Calu3 (cell line): ENCODE data around the gene LAMP1. TPM values are rescaled to one million over a fixed set of nuclear protein-coding genes. Genes with fewer than 3 reads are reported as not detected.

Source experiments
- BruUV-seq: library from RNA; stranded (reverse); fragments of 400-500 nt; replicated peaks from 2 replicates; lab custom pipeline; 2021; lab: Mats Ljungman, UMichigan
- CTCF ChIA-PET: fragments of 300-600 bp; sonication (Branson Sonifier 250); formaldehyde crosslinking; loops from one replicate; lab custom pipeline; 2022; ENCODE audit warnings: antibody characterized with exemption; lab: Charles Lee
- DNase-seq: peaks from one replicate; pipeline ENCODE4 v3.0.0; 2022
- H3K27ac Mint-ChIP-seq: one replicate; pipeline ENCODE4 v1.8.0; 2022; ENCODE audit warnings: mixed read lengths; ENCODE audit not compliant: unreplicated experiment
- H3K27me3 Mint-ChIP-seq: one replicate; pipeline ENCODE4 v1.8.0; 2022; ENCODE audit warnings: mixed read lengths; ENCODE audit not compliant: unreplicated experiment
- H3K36me3 Mint-ChIP-seq: one replicate; pipeline ENCODE4 v1.8.0; 2022; ENCODE audit warnings: mild to moderate bottlenecking, moderate library complexity, mixed read lengths; ENCODE audit not compliant: insufficient read depth, unreplicated experiment
- H3K4me1 Mint-ChIP-seq: one replicate; pipeline ENCODE4 v1.8.0; 2022; ENCODE audit warnings: mild to moderate bottlenecking, low read depth, mixed read lengths; ENCODE audit not compliant: unreplicated experiment
- H3K4me3 Mint-ChIP-seq: one replicate; pipeline ENCODE4 v1.8.0; 2022; ENCODE audit warnings: mild to moderate bottlenecking, low read depth, moderate library complexity, mixed read lengths; ENCODE audit not compliant: unreplicated experiment
- H3K9me3 Mint-ChIP-seq: one replicate; pipeline ENCODE4 v1.8.0; 2022; ENCODE audit warnings: low read depth, mixed read lengths; ENCODE audit not compliant: unreplicated experiment
- CTCF ChIP-seq: fragments of 200-600 bp; IDR thresholded peaks from one replicate; pipeline ENCODE4 v1.8.0; 2022; ENCODE audit warnings: antibody characterized with exemption; ENCODE audit not compliant: unreplicated experiment
- intact Hi-C: fragments of 100-400 bp; cut with micrococcal nuclease; formaldehyde crosslinking; loops from one replicate; pipeline ENCODE4 v1.10.0; 2022; ENCODE audit not compliant: unreplicated experiment
- total RNA-seq: library from RNA; stranded (reverse); gene quantifications from 2 replicates; pipeline ENCODE4 v1.2.3, GENCODE V29; 2022

Gene LAMP1
- total RNA-seq, 1 experiment from 2014 or later = 70.7 TPM

GRCh38 chr13:113333076-113333475 lies 36.0 kb downstream of the LAMP1 start:
- Mint-ChIP-seq H3K36me3 (no peaks in the 10 kb centered on the region), H3K4me3 (no peak overlapping the region), H3K9me3 (no peaks in the 10 kb centered on the region), H3K27ac (no peak overlapping the region), H3K4me1 (no peaks in the 10 kb centered on the region), H3K27me3 (no peaks in the 10 kb centered on the region)
- BruUV-seq = no TSS peak
- CTCF ChIA-PET = no interaction called here
- TF ChIP-seq CTCF = no peak
- intact Hi-C loops = no loop called here
- DNase-seq = no peak

- CTCF ChIA-PET = no interaction called here
- no peaks in the 10 kb centered on the region for H3K9me3 Mint-ChIP-seq
- H3K27ac Mint-ChIP-seq = no peak overlapping the region
- BruUV-seq = no TSS peak
- no peak for DNase-seq
- H3K4me3 Mint-ChIP-seq = no peak overlapping the region
- TF ChIP-seq CTCF = no peak
- intact Hi-C loops = no loop called here
- no peaks in the 10 kb centered on the region for H3K36me3 Mint-ChIP-seq
- no peaks in the 10 kb centered on the region for H3K4me1 Mint-ChIP-seq
- H3K27me3 Mint-ChIP-seq = no peaks in the 10 kb centered on the region
These were observed 40.5 kb downstream of the LAMP1 start for GRCh38 chr13:113337556-113337955.

GRCh38 chr13:113337976-113338375 lies 40.9 kb downstream of the LAMP1 start:
- no TSS peak for BruUV-seq
- CTCF ChIA-PET = no interaction called here
- Mint-ChIP-seq H3K36me3 (no peaks in the 10 kb centered on the region), H3K9me3 (no peaks in the 10 kb centered on the region), H3K4me1 (no peaks in the 10 kb centered on the region), H3K27ac (no peak overlapping the region), H3K4me3 (no peak overlapping the region), H3K27me3 (no peaks in the 10 kb centered on the region)
- TF ChIP-seq CTCF = no peak
- intact Hi-C loops = no loop called here
- DNase-seq = no peak

- DNase-seq = no peak
- Mint-ChIP-seq H3K4me3 (no peak overlapping the region), H3K4me1 (no peaks in the 10 kb centered on the region), H3K27me3 (no peaks in the 10 kb centered on the region), H3K36me3 (no peaks in the 10 kb centered on the region), H3K27ac (no peak overlapping the region), H3K9me3 (no peaks in the 10 kb centered on the region)
- intact Hi-C loops = no loop called here
- TF ChIP-seq CTCF = no peak
- CTCF ChIA-PET = no interaction called here
- BruUV-seq = no TSS peak
These were observed 41.4 kb downstream of the LAMP1 start for GRCh38 chr13:113338451-113338850.
